GM19397 (cell line): ENCODE measurements around the gene KMT2E.

Source experiments
- ATAC-seq: cut with Tn5 transposase; IDR thresholded peaks from one replicate; pipeline ENCODE4 v1.9.1; 2021; ENCODE audit warnings: mild to moderate bottlenecking, moderate library complexity; ENCODE audit not compliant: unreplicated experiment

Gene KMT2E

DNA sequence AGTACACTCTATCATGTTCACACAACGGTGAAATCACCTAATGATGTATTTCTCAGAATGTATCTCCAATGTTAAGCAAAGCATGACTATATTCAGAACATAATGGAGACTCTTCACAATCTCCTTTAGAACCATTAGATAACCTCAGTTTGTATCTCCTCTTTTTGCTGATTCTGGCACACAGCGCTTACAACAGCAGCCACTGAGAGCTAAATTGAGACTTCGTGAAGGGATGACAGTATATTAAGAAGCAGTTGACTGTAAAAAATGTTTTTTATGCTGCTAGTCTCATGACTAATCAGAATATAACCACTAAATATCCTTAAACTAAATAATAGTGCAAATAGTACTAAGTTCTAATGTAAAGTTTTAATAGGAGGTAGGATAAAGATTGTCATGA, 46.9 kb downstream of the KMT2E start:
- no peak for ATAC-seq

DNA sequence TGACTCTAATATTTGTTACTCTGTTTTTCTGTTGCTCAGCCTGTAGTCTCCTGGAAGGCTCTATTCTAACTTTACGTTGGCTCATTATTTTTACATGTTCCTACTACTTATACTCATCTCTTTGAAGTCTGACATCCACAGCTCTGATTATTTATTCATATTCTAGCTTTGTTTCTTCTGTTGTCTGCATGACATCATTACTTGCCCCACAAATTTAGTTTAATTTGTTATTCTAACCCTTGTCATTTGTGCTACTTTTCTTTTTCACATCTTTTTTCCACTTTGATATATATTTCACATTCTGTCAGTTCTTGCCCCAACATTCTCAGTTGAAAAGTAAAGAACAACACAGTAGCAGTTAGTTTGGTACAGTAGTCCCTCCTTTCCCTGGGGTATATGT, 51.1 kb downstream of the KMT2E start:
- no peak for ATAC-seq

DNA sequence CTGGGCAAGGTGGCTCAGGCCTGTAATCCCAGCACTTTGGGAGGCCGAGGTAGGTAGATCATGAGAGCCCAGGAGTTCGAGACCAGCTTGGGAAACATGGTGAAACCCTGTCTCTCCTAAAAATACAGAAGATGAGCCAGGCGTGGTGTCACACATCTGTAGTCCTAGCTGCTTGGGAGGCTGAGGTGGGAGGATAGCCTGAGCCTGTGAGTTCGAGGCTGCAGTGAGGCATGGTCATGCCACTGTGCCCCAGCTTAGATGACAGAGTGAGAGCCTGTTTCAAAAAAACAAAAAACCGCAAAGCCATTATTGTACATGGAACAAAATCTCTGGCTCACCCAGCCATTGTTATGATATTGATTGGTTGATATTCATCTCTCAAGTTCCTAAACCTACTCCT, 53.7 kb downstream of the KMT2E start:
- no peak for ATAC-seq

DNA sequence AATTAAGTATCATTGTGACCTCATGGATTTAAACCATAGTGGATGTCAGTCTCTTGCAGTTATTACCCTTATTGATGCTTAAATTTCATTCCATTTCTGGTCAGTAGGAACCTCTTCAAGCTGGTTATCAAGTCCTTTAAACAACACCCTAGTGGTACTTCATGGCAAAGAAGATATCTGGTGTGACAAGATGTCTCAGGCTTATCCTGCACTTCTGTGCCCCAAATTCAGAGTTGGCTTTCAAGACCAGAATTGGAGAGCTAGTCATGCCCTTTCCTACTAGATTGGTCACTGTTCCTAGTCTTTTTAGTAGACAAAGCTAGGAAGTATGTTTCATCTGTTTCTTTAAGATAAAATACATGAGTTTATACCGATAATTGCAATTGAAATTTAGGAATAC, 54.9 kb downstream of the KMT2E start:
- ATAC-seq = no peak

DNA sequence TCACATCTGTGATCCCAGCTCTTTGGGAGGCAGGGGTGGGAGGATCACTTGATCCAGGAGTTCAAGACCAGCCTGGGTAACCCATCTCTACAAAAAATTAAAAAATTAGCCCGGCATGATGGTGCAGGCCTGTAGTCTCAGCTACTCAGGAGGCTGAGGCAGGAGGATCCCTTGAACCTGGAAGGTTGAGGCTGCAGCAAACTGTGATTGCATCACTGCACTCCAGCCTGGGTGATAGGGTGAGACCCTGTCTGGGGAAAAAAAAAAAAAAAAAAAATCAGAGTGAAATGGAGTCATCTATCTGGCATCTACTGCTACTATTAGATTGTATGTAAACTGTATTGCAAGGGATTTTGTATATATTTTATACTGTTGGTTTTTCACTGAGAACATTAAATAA, 59.1 kb downstream of the KMT2E start:
- no peak for ATAC-seq

DNA sequence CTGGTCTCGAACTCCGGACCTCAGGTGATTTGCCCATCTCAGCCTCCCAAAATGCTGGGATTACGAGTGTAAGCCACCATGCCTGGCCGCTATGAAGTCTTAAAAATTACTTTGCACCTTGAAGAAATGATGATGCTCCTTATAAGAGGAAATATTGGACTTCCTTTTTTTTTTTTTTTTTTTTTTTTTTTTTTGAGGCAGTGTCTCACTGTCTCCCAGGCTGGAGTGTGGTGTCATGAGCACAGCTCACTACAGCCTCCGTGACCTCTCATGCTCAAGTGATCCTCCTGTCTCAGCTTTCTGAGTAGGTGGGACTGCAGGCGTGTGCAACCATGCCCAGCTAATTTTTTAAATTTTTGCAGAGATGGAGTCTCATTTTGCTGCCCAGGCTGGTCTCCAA, 65.3 kb downstream of the KMT2E start:
- no peak for ATAC-seq

DNA sequence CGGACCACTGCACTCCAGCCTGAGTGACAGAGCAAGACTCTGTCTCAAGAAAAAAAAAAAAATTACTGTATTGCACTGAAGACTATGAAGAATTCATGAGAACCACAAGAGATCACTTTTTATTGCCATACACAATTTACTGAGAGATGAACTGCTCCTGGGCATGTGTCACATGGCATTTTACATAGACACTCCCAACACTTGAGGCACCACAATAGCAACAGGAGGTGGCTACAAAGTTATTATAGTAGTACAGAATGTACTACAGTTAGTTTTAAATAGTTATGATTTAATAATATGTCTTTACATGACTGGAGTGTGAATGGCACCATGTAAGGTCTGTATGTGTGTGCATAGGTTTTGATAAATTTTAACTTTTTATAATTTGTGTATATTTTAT, 70.6 kb downstream of the KMT2E start:
- no peak for ATAC-seq

DNA sequence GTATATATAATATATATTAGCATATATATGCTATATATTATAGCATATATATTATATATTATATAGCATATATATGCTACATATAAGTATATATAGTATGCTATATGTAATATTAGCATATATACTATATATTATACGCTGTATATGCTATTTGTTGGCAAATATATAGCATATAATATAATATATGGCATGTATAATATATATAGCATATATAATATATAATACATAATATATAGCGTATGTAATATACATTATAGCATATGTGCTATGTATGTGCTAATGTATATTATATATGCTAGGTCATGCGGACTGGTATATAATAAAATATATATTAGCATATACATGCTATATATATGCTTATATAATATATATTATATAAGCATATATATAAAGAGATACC, 72.8 kb downstream of the KMT2E start:
- ATAC-seq = no peak

DNA sequence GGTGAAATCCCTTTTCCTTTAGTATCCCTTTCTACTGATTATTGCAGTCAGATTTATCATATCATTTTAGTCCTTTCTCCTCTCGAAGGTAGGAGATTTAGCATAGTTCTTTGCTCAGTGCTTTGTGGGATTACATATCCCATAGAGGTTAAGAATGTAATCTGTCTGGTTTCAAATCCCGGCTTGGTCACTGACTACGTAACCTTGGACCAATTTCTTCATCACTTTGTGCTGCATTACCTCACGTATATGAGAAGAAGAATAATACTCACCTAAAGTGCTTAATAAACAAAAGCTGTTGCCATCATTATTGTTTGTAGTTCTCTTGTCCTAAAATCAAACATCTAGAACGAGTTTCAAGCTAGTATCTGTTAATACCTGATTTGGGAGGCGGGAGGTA, 74.0 kb downstream of the KMT2E start:
- no peak for ATAC-seq

DNA sequence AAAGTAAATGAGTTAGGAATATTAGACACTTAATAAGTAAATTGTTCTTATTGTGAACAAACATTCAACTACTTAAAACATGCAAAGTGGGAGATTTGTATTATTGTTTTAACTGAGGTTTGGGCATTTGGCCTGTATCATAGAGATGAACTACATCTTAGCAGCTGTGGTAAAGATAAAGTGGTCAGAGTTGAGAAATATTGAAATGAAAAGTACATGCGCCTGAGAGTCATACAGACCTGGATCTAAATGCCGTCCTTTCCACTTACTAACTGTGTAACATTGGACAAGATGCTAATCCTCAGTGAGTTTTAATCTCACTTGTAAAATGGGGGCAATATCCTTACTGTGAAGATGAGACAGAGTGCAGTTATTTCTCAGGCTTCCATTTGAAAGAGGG, 74.5 kb downstream of the KMT2E start:
- ATAC-seq = no peak

DNA sequence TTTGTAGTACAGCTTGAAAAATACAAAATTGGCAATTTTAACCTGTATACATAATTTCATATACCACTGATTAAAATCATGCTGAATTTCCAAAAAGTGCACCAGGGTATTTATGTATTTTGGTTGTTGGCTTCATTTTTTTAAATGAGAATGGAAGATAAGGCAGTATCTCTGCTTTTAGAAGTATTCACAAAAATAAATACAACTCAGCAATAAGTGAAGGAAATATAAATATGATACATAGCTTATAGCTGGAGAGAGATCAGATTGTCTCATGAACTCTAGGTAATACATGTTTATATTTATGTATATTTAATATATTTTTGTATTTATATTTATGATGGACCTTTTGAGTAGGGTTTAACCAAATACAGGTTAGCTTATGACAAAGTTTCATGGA, 81.0 kb downstream of the KMT2E start:
- no peak for ATAC-seq

DNA sequence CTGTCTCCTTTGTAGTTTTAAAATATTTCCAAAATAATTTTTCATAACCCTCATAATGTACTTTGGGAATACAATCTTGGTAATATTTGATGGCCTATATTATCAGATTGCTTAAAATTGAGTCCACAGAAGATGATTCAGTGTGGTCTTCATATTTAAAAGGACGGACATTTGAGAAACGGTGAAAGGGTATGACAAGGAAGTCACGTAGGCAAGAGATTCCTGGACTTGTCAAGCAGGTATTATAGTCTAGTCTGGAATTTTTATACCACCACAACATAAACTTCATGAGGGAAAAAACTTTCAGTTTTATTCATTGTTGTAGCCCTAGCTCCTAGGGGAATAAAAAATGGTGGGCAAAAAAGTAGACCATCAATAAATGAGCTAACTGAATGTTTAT, 82.3 kb downstream of the KMT2E start:
- no peak for ATAC-seq

DNA sequence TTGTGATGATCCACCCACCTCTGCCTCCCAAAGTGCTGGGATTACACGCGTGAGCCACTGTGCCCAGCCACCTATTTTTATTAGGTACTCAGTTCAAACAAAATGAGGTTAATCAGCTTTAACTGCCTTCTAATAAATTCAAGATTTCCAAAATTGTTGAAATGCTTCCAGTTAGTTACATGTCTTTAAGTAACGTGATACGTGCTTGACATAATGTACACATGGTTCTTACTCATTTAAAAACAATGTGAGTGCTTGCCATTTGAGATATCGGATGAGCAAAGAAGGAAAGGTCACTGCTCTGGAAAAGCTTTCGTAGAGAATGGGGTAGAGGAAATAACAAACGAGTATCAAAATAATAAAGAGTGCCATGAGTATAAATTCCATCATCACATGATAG, 83.6 kb downstream of the KMT2E start:
- ATAC-seq = no peak

DNA sequence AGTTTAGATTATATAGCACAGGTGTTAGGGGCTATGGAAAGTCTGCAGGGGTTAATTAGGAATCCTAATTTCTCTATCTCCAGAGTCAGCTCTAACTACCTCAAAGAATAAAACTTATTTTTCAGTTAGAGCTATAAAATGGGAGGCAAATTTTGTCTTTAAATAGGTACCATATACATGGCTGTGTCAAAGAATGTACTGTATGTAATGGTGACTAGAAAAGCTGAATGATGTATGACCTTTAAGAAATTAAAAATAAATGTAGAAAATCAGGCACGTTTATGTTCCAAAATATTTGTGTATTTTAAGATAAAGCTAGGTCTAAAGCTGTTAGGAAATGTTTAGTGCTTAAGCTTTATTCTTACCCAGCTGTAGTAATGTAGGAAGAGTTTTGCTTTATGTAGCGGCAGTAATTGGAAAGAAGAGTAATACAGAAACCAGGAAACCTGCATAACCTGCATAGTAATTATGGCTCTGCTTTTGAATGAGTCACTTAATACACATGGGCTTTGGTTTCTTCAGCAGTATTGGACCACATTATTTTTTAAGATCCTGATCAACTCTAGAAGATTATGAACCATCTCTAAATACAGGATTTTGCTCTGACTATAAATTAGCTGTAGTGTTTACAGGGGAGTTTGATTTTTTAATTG, 85.0 kb downstream of the KMT2E start:
- ATAC-seq = peak; percentile 46

DNA sequence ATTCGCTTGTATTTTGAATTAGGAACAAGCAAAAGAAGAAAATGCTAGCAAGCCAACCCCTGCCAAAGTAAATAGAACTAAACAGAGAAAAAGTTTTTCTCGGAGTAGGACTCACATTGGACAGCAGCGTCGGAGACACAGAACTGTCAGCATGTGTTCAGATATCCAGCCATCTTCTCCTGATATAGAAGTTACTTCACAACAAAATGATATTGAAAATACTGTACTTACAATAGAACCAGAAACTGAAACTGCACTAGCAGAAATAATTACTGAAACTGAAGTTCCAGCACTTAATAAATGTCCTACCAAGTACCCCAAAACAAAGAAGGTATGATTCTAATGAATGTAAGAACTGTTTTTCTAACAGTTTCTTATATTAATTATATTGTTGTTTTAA, 87.9 kb downstream of the KMT2E start:
- no peak for ATAC-seq

DNA sequence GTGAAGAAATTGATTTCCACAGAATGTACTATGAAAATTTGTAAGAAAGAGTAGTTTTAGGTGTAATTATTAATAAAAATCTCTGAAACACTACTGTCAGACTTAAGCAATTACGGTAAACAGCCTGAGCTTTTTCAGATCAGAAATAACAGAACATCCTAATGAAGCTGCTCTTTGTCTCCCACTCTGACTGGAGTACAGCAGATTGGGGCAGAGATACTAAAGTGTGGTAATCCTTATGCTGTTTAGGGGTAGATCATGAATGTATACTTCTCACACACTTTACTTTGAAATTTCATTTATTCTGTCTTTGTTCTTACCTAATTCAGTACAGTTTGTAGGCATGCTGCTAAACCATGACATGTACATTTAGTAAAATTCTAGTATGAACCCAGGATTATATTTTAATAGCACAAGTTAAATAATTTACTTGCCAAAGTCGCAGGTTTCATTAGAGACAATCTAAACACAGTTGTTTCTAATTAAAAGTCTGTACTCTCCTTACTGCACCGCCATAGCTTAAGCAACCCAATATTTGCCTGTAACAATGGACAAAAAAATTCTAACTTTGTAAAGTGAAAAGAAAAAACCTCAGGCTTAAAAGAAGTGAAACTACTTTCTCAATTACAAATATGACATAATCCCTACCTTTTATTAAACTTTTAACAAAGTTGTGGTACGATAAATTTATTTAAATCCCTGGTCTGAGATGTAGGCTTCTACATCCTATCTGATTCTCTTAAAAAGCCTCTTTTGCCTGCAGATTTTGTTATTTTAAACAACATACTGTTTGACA, 88.8 kb downstream of the KMT2E start:
- no peak for ATAC-seq

DNA sequence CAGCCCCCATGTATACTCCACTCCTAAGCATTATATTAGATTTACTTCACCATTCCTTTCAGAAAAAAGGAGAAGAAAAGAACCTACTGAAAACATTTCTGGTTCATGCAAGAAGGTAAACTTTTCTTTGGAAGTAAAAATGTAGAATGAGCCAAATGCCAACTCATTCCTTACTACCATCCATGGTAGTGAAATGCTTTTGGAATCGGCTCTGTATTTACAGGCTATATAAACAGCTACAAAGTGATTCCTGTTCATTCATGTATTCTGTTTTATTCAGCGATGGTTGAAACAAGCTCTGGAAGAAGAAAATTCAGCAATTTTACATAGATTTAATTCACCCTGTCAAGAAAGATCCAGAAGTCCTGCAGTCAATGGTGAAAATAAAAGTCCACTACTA, 91.6 kb downstream of the KMT2E start:
- no peak for ATAC-seq

DNA sequence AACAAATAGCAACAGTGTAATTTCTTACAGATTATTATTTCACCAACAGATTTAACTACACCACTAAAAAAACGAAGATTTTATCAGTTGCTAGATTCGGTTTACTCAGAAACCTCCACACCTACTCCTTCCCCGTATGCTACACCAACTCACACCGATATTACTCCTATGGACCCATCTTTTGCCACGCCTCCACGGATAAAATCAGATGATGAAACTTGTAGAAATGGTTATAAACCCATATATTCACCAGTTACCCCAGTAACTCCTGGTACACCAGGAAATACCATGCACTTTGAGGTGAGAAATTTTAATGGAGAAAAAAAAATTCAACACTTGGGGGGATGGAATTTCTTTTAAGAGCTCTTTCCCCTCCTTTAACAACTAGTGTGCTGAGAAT, 92.5 kb downstream of the KMT2E start:
- ATAC-seq = no peak

DNA sequence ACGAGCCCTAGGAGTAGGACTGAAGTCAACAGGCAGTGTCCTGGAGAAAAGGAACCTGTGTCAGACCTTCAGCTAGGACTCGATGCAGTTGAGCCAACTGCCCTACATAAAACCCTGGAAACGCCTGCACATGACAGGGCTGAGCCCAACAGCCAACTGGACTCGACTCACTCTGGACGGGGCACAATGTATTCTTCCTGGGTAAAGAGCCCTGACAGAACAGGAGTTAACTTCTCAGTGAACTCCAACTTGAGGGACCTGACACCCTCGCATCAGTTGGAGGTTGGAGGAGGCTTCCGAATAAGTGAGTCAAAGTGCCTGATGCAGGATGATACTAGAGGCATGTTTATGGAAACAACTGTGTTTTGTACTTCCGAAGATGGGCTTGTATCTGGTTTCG, 93.5 kb downstream of the KMT2E start:
- ATAC-seq = no peak

DNA sequence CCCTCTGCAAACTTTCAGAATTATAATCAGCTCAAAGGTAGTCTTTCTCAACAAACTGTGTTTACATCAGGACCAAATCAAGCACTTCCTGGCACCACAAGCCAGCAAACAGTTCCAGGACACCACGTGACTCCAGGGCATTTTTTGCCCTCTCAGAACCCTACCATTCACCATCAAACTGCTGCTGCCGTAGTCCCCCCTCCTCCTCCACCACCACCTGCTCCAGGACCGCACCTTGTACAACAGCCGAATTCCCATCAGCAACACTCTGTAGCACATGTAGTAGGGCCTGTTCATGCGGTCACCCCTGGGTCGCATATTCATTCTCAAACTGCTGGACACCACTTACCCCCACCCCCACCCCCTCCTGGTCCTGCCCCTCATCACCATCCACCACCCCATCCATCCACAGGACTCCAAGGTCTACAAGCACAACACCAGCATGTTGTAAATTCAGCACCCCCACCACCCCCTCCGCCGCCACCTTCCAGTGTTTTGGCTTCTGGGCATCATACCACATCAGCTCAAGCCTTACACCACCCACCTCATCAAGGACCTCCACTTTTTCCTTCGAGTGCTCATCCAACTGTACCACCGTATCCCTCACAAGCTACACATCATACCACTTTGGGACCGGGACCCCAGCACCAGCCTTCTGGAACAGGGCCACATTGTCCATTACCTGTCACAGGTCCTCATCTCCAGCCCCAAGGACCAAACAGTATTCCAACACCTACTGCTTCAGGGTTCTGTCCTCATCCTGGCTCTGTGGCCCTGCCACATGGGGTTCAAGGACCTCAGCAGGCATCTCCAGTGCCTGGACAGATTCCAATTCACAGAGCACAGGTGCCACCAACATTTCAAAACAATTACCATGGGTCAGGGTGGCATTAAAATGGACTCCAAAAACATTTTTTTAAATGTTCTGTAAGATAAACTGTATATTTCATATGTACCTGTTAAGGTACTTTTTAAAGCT, 98.7 kb downstream of the KMT2E start:
- ATAC-seq = no peak
